VCaP (cell line): ENCODE results near the gene PRKCZ.

Source experiments
- H3K27ac ChIP-seq: fragments of 450-650 bp; 2 replicates; pipeline ENCODE4 v1.5.1; 2017
- CTCF ChIP-seq: fragments of 450-650 bp; conservative IDR thresholded peaks from 2 replicates; pipeline ENCODE4 v1.5.1; 2017; ENCODE audit warnings: mild to moderate bottlenecking, moderate library complexity

The PRKCZ gene

GRCh38 chr1:2177541-2177940 lies 127.3 kb downstream of the PRKCZ start:
- no peak for TF ChIP-seq CTCF
- no peak overlapping the region for H3K27ac ChIP-seq

GRCh38 chr1:2177946-2178538 lies 127.8 kb downstream of the PRKCZ start:
- no peak overlapping the region for H3K27ac ChIP-seq
- no peak for TF ChIP-seq CTCF

GRCh38 chr1:2178875-2179274 lies 128.7 kb downstream of the PRKCZ start:
- no peak overlapping the region for H3K27ac ChIP-seq
- no peak for TF ChIP-seq CTCF

GRCh38 chr1:2179283-2180013 lies 129.2 kb downstream of the PRKCZ start:
- no peak overlapping the region for H3K27ac ChIP-seq
- TF ChIP-seq CTCF: no peak

GRCh38 chr1:2180297-2181245 lies 130.4 kb downstream of the PRKCZ start:
- TF ChIP-seq CTCF: no peak
- H3K27ac ChIP-seq: no peak overlapping the region

GRCh38 chr1:2181271-2181670 lies 131.1 kb downstream of the PRKCZ start:
- no peak for TF ChIP-seq CTCF

GRCh38 chr1:2181752-2182151 lies 131.5 kb downstream of the PRKCZ start:
- TF ChIP-seq CTCF: no peak
- H3K27ac ChIP-seq: no peak overlapping the region

More at GRCh38 chr1:2181271-2181670, 131.1 kb downstream of the PRKCZ start:
- no peak overlapping the region for H3K27ac ChIP-seq
